GM19395 (cell line): ENCODE results near the gene CADM2.

ENCODE experiments used
- ATAC-seq: cut with Tn5 transposase; IDR thresholded peaks from one replicate; pipeline ENCODE4 v1.9.1; 2021; ENCODE audit warnings: mild to moderate bottlenecking, moderate library complexity; ENCODE audit not compliant: unreplicated experiment

Gene CADM2

GRCh38 chr3:85176799-85177198 lies 218.0 kb downstream of the CADM2 start:
- no peak for ATAC-seq

- no peak for ATAC-seq
Observed at GRCh38 chr3:85182975-85183752, 224.4 kb downstream of the CADM2 start.

DNA sequence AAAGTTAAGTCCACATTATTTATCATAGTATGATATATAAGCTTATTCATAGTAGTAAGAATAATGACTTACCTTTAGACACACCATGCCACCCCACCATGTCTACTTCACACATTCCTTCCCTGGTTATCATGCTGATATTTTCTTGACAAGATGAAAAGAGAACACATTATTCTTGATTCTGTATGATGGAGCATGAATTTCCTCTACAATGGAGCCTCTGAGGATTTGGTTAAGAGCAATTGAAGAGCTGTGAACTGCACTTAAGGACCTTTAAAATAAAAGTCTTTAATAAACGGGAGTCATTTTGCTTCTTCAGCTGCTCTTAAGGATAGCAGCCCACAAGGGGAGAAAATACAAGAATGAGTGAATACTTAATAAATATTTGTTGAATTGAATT lies 226.7 kb downstream of the CADM2 start:
- ATAC-seq = no peak

DNA sequence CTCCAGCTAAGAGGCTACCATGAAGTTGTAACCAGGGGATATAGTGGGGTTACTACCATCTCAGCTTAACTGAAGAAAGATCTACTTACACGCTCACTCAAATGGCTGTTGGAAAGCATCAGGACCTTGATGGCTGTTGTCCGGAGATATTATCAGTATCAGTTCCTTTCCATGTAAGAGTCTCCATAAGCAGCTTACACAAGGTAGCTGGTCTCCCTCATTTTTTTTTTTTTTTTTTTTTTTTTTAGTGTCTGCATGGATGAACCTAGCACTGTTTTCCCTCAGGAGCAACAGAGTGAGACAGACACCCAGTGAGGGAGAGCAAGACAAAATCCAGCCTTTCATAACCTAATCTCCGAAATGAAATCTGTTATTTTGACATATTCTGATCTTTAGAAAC lies 230.9 kb downstream of the CADM2 start:
- no peak for ATAC-seq

DNA sequence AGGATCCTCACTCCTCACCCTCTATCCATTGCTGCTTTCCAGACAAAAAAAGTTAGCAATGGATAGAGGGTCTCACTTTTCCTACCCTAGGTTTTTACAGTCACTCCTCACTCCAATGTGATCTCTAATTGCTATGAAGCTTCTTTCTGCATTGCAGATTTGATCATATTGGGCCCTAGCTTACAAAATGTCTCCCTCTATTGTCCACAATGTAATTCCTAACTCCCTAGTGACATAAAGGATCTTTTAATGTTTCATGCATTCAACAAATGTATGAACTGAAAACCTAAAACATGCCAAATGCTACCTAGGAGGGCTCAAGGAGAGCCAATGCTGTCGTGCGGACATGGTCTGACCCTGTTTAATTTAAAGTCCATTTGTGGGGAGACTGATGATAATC lies 234.8 kb downstream of the CADM2 start:
- ATAC-seq = no peak

GRCh38 chr3:85208650-85209049 lies 249.9 kb downstream of the CADM2 start:
- ATAC-seq = no peak

DNA sequence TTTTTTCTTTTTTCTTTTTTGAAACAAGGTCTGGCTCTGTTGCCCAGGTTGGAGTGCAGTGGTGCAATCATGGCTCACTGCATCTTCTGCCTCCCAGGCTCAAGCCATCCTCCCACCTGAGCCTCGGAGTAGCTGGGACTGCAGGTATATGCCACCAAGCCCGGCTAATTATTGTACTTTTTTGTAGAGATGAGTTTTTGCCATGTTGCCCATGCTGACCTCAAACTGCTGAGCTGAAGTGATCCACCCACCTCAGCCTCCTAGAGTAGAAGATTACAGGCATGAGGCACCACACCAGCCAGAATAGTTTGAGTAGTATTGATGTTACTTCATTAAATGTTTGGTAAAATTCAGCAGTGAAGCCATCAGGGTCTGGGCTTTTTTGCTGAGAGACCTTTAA lies 251.8 kb downstream of the CADM2 start:
- no peak for ATAC-seq

- no peak for ATAC-seq
Observed at GRCh38 chr3:85228966-85229365, 270.2 kb downstream of the CADM2 start.

DNA sequence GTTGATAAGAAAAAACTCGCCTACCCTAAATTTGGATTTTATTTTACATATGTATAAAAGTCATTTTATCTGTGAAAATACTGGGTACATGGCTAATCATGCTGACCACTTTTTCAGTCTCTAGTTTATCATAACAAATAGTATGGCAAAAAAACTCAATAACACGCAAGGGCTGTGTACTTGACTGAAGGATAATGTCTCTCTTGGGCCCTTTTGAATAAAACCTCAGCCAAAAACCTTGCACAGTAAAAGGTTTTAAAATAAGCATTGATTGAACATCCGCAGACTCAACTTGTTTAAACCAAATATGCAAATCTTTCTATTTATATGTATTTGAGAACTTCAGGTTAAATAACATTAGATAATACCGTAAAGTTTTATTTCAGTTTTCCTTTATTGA lies 285.3 kb downstream of the CADM2 start:
- no peak for ATAC-seq

GRCh38 chr3:85244519-85244918 lies 285.7 kb downstream of the CADM2 start:
- no peak for ATAC-seq

- ATAC-seq = no peak
Observed at GRCh38 chr3:85251766-85252165, 293.0 kb downstream of the CADM2 start.

GRCh38 chr3:85252686-85253085 lies 293.9 kb downstream of the CADM2 start:
- ATAC-seq = no peak

DNA sequence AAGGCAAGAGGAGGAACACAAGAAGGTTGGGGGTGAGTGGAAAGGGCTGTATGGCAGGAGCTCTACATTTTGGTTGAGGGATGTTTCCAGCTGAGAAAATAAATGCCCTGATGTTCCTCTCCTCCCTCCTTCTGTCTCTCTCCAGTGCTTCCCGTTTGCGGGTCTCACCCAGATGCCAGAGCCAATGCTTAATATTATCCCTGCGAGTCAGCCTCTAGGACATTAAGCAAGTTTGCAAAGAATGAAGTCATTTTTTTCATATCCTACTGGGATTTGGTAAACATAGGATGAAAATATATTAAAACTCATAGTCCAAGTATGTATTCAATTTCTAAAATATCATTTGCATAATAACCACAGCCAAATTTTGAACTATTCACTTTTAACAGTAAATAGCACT lies 295.9 kb downstream of the CADM2 start:
- ATAC-seq = no peak

GRCh38 chr3:85255949-85256348 lies 297.2 kb downstream of the CADM2 start:
- no peak for ATAC-seq

DNA sequence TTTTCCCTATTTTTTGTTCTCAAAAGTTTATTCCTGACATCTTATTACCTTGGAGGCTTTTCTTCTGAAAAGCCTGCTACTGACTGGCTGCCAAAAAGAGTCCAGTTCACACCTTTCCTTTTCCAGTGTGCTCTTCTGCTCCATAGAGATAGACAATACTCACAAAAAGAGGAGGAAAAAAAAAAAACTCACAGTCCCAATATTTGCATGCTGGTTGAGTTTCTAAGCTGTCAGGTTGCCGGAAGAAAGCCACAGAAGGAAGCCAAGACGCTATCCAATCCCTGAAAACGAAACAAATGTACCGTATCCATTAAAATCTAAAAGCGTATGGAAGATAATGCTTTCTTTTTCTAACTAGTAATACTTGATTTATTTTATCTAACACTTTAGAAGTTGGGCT lies 299.5 kb downstream of the CADM2 start:
- ATAC-seq = no peak

DNA sequence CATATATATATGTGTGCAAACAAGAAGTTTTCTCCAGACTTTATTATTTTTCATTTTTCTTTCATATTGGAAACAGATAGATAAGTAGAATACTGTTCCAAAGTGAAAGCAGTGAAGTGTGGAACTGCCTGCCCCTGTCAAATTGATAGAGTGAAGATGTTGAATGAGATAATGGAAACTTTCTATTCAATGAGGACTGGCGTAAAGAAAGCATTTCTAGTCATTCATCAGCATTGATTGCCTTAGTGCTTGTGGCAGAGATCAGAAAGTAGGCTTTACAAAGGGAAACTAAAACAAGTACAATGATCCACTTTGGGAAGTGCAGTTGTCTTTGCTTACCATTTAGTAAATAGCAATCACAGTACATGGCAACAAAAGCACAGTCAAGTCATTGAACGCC lies 300.0 kb downstream of the CADM2 start:
- no peak for ATAC-seq

DNA sequence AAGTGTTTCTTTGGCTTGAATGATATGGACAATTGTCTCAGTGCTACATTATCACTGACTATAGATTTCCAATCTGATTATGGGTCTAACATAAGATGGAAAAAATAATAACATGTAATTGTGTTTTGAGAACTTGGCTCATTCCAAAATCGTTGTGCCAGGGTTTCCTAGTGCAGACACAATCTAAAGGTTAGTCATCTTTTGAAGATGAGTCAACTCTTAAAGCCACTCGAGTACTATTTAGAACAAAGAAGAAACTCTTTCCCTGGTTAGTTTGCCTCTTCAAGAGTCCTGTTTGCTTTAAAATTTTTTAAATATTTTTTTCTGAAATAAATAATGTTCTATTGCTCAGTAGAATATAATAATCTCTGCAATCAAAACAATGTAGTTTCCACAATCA lies 301.0 kb downstream of the CADM2 start:
- no peak for ATAC-seq

GRCh38 chr3:85264381-85264780 lies 305.6 kb downstream of the CADM2 start:
- ATAC-seq = no peak

- ATAC-seq = no peak
Observed at GRCh38 chr3:85270488-85270887, 311.7 kb downstream of the CADM2 start.

GRCh38 chr3:85271911-85272310 lies 313.1 kb downstream of the CADM2 start:
- no peak for ATAC-seq

- ATAC-seq = no peak
Observed at GRCh38 chr3:85288257-85288656, 329.5 kb downstream of the CADM2 start.

DNA sequence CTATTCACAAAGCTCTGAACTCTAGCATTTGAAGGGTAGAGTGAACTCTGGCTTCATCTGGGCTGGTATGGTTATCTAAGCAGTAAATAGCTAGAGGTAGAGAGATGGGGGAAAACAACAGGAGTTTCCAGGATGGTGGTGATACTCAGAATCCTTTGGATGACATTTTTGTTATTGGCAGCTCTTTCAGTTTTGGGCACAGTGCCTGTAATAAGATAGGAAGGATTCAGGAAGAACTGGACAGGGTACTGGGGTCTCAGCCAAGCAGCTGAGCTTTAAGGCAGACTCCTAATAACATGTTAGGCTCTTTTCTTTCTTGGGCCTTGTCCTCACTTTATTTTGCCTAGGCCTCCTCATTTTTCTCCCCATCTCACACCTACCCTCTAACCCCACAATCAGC lies 338.5 kb downstream of the CADM2 start:
- ATAC-seq = no peak

GRCh38 chr3:85298032-85298431 lies 339.2 kb downstream of the CADM2 start:
- no peak for ATAC-seq
